Inflammatory macrophage treated with lipopolysaccharide for 4 hours (primary cell): ENCODE data around the gene CHST7.
"Not testable (repeated sequence)": the region's sequence is repeated elsewhere in the genome, so short reads cannot be mapped to it uniquely, and the experiment has no call there.

Source experiments
- DNase-seq: peaks from one replicate; pipeline ENCODE4 v3.0.0-alpha.2; 2020

The CHST7 gene

GRCh38 chrX:46573331-46573891 is at the start of gene CHST7:
CHST7 (plus strand) TSS chrX:46573765; CDS start chrX:46573932, 167 bp downstream.
- peak; percentile 67 for DNase-seq

- DNase-seq: not testable (repeated sequence)
Measured at GRCh38 chrX:46528640-46529039, 44.9 kb upstream of the CHST7 start.

- not testable (repeated sequence) for DNase-seq
Measured at GRCh38 chrX:46529740-46530403, 43.7 kb upstream of the CHST7 start.

- DNase-seq: not testable (repeated sequence)
Measured at GRCh38 chrX:46530404-46530908, 43.1 kb upstream of the CHST7 start.

- DNase-seq: no peak
Measured at GRCh38 chrX:46531442-46531841, 42.1 kb upstream of the CHST7 start.

- DNase-seq: no peak
Measured at GRCh38 chrX:46543441-46543840, 30.1 kb upstream of the CHST7 start.

- not testable (repeated sequence) for DNase-seq
Measured at GRCh38 chrX:46544527-46544926, 29.0 kb upstream of the CHST7 start.

- DNase-seq: peak; percentile 93
Measured at GRCh38 chrX:46545111-46546005, 28.2 kb upstream of the CHST7 start, which contains the start of gene ZNF674. ZNF674 (minus strand) TSS chrX:46545421; CDS start chrX:46542087, 3,334 bp downstream.

GRCh38 chrX:46547857-46548256 is 25.7 kb upstream of the CHST7 start:
- no peak for DNase-seq

GRCh38 chrX:46549914-46550313 is 23.7 kb upstream of the CHST7 start:
- DNase-seq: no peak

GRCh38 chrX:46551494-46552128 is 22.0 kb upstream of the CHST7 start:
- DNase-seq: no peak

- no peak for DNase-seq
Measured at GRCh38 chrX:46553935-46554334, 19.6 kb upstream of the CHST7 start.

- peak; percentile 60 for DNase-seq
Measured at GRCh38 chrX:46554942-46555341, 18.6 kb upstream of the CHST7 start.

GRCh38 chrX:46559062-46559461 is 14.5 kb upstream of the CHST7 start:
- DNase-seq: no peak

- peak; percentile 46 for DNase-seq
Measured at GRCh38 chrX:46561824-46562657, 11.5 kb upstream of the CHST7 start.

GRCh38 chrX:46567388-46567787 is 6.2 kb upstream of the CHST7 start:
- DNase-seq: no peak

GRCh38 chrX:46569621-46570020 is 3.9 kb upstream of the CHST7 start:
- no peak for DNase-seq

GRCh38 chrX:46571423-46572339 is 1.9 kb upstream of the CHST7 start:
- peak; percentile 63 for DNase-seq

- DNase-seq: peak; percentile 61
Measured at GRCh38 chrX:46572340-46572936, 1.1 kb upstream of the CHST7 start.
